GM23338 (cell line): ENCODE results near the gene GALNT6. TPM values are rescaled to one million over a fixed set of nuclear protein-coding genes. Genes with fewer than 3 reads are reported as not detected.

ENCODE experiments used
- ATAC-seq: fragments of 200-7000 bp; cut with Tn5 transposase; 3 replicates; pipeline ENCODE4 v1.9.1; 2020
- DNase-seq: peaks from one replicate; pipeline ENCODE4 v3.0.0-alpha.2; 2015; ENCODE audit warnings: low spot score
- H2AFZ ChIP-seq: fragments of 200-600 bp; sonication (generic); 2 replicates; pipeline ENCODE4 v1.8.0; 2016; ENCODE audit warnings: antibody characterized with exemption, mild to moderate bottlenecking, moderate library complexity
- H3F3A ChIP-seq: fragments of 200-600 bp; sonication (generic); replicated peaks from 2 replicates; pipeline ENCODE4 v1.8.0; 2017; ENCODE audit warnings: antibody characterized with exemption, mixed run types, low read depth
- H3K27ac ChIP-seq: fragments of 200-600 bp; sonication (generic); 2 replicates; pipeline ENCODE4 v1.6.1; 2016; ENCODE audit warnings: low read depth
- H3K27me3 ChIP-seq: fragments of 200-600 bp; sonication (generic); 2 replicates; pipeline ENCODE4 v1.8.0; 2016; ENCODE audit warnings: mild to moderate bottlenecking, mixed run types, moderate library complexity; ENCODE audit not compliant: insufficient read depth
- H3K36me3 ChIP-seq: fragments of 200-600 bp; sonication (generic); 2 replicates; pipeline ENCODE4 v1.8.0; 2016; ENCODE audit warnings: mild to moderate bottlenecking; ENCODE audit not compliant: insufficient read depth
- H3K4me1 ChIP-seq: fragments of 200-600 bp; sonication (generic); 2 replicates; pipeline ENCODE4 v1.8.0; 2016; ENCODE audit warnings: mild to moderate bottlenecking, moderate library complexity; ENCODE audit not compliant: insufficient read depth
- H3K4me2 ChIP-seq: fragments of 200-600 bp; sonication (generic); 2 replicates; pipeline ENCODE4 v1.7.1; 2017; ENCODE audit warnings: mixed run types
- H3K4me3 ChIP-seq: fragments of 200-600 bp; sonication (generic); 2 replicates; pipeline ENCODE4 v1.6.1; 2016; ENCODE audit warnings: mixed run types
- H3K79me2 ChIP-seq: fragments of 200-600 bp; sonication (generic); replicated peaks from 2 replicates; pipeline ENCODE4 v1.8.0; 2017; ENCODE audit warnings: mild to moderate bottlenecking; ENCODE audit not compliant: insufficient read depth
- H3K9me2 ChIP-seq: fragments of 200-600 bp; sonication (generic); 2 replicates; pipeline ENCODE4 v1.8.0; 2017; ENCODE audit not compliant: insufficient read depth
- H4K20me1 ChIP-seq: fragments of 200-600 bp; sonication (generic); replicated peaks from 2 replicates; pipeline ENCODE4 v1.8.0; 2017; ENCODE audit warnings: mild to moderate bottlenecking; ENCODE audit not compliant: insufficient read depth
- H3K27ac Mint-ChIP-seq: 2 replicates; pipeline ENCODE4 v1.8.0; 2020; ENCODE audit warnings: inconsistent platforms, mild to moderate bottlenecking, moderate library complexity, mixed read lengths
- H3K27me3 Mint-ChIP-seq: 3 replicates; pipeline ENCODE4 v1.8.0; 2022; ENCODE audit warnings: low read depth, mild to moderate bottlenecking, moderate library complexity, mixed read lengths, inconsistent platforms; ENCODE audit not compliant: insufficient read depth, poor library complexity
- H3K36me3 Mint-ChIP-seq: 3 replicates; pipeline ENCODE4 v1.8.0; 2021; ENCODE audit warnings: low read depth, mild to moderate bottlenecking, inconsistent platforms, moderate library complexity, mixed read lengths
- H3K4me1 Mint-ChIP-seq: 3 replicates; pipeline ENCODE4 v1.8.0; 2020; ENCODE audit warnings: mild to moderate bottlenecking, inconsistent platforms, mixed read lengths
- H3K4me3 Mint-ChIP-seq: 3 replicates; pipeline ENCODE4 v1.8.0; 2021; ENCODE audit warnings: moderate library complexity, mild to moderate bottlenecking, inconsistent platforms, mixed read lengths
- H3K9me3 Mint-ChIP-seq: 3 replicates; pipeline ENCODE4 v1.8.0; 2020; ENCODE audit warnings: moderate library complexity, mild to moderate bottlenecking, inconsistent platforms, mixed read lengths
- CREB1 ChIP-seq: fragments of 250-450 bp; sonication (Bioruptor Pico); IDR thresholded peaks from 2 replicates; pipeline ENCODE4 v1.5.0; 2020; ENCODE audit warnings: low read depth, mild to moderate bottlenecking, moderate library complexity
- EZH2 ChIP-seq: fragments of 200-600 bp; sonication (generic); IDR thresholded peaks from one replicate; pipeline ENCODE4 v1.8.0; 2017; ENCODE audit warnings: antibody characterized with exemption, mild to moderate bottlenecking, low read depth; ENCODE audit not compliant: unreplicated experiment
- EZH2phosphoT487 ChIP-seq: fragments of 200-600 bp; sonication (generic); IDR thresholded peaks from one replicate; pipeline ENCODE4 v1.8.1; 2018; ENCODE audit warnings: antibody characterized with exemption; ENCODE audit not compliant: unreplicated experiment
- JUNB ChIP-seq: IDR thresholded peaks from one replicate; pipeline ENCODE4 v1.6.1; 2016; ENCODE audit warnings: antibody characterized with exemption; ENCODE audit not compliant: unreplicated experiment
- NANOG ChIP-seq: IDR thresholded peaks from 2 replicates; pipeline ENCODE4 v1.6.1; 2016; ENCODE audit warnings: antibody characterized with exemption, borderline replicate concordance
- POLR2AphosphoS5 ChIP-seq: IDR thresholded peaks from 2 replicates; pipeline ENCODE4 v1.6.1; 2016; ENCODE audit warnings: antibody characterized with exemption, low read depth
- STAT1 ChIP-seq: IDR thresholded peaks from one replicate; pipeline ENCODE4 v1.6.1; 2016; ENCODE audit warnings: antibody characterized with exemption; ENCODE audit not compliant: unreplicated experiment
- ZNF114 ChIP-seq: fragments of 250-450 bp; sonication (Bioruptor Pico); IDR thresholded peaks from 2 replicates; pipeline ENCODE4 v1.5.0; 2020; ENCODE audit warnings: mild to moderate bottlenecking, moderate library complexity
- ZNF331 ChIP-seq: fragments of 250-450 bp; sonication (Bioruptor Pico); IDR thresholded peaks from 2 replicates; pipeline ENCODE4 v1.5.0; 2020; ENCODE audit warnings: low read depth, mild to moderate bottlenecking, moderate library complexity
- polyA plus RNA-seq: library from polyadenylated mRNA; unstranded; fragments of >200 nt; fragmentation: Nextera tagmentation; extraction: Ambion mirVana; gene quantifications from 2 replicates; pipeline ENCODE4 v1.2.1, GENCODE V29; 2016
- total RNA-seq: library from RNA; depleted of rRNA; stranded (reverse); fragments of >200 nt; shearing (Covaris generic); gene quantifications from 2 replicates; pipeline ENCODE4 v1.2.3, GENCODE V29; 2014
- TF ChIP-seq, protein P1 (sequence below): fragments of 250-450 bp; sonication (Bioruptor Pico); IDR thresholded peaks from 2 replicates; pipeline ENCODE4 v1.5.0; 2020; ENCODE audit warnings: mild to moderate bottlenecking, moderate library complexity
- TF ChIP-seq, protein P2 (sequence below): IDR thresholded peaks from 2 replicates; pipeline ENCODE4 v1.6.1; 2016; ENCODE audit warnings: antibody characterized with exemption
- TF ChIP-seq, protein P3 (sequence below), 2 experiments: fragments of 200-600 bp in 1 of 2; sonication (generic) in 1 of 2; conservative IDR thresholded peaks; 2 replicates each; pipeline versions ENCODE4 v1.5.1 to v1.6.1; 2016 to 2017; ENCODE audit warnings: antibody characterized with exemption in 2 of 2, low read depth in 2 of 2, mild to moderate bottlenecking in 2 of 2, moderate library complexity in 1 of 2
- TF ChIP-seq, protein P4 (sequence below): IDR thresholded peaks from one replicate; pipeline ENCODE4 v1.6.1; 2018; ENCODE audit warnings: antibody characterized with exemption; ENCODE audit not compliant: unreplicated experiment

GALNT6 gene
- total and polyA plus RNA-seq, 2 experiments from 2014 or later: 8.1 to 18.6 TPM

DNA sequence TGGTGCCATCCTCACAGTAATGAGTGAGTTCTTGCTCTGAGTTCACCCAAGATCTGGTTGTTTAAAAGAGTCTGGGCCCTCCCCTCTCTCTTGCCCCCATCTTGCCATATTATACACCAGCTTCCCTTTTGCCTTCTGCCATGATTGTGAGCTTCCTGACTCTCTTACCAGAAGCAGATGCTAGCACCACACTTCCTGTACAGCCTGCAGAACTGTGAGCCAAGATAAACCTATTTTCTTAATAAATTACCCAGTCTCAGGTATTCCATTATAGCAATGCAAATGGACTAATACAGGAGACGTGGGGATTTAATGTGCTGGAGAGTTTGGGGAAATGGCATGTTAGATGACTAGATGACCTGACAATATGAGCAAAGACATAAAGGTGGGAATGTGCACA, 46.2 kb upstream of the GALNT6 start:
- no peak for TF ChIP-seq JUNB
- TF ChIP-seq ZNF331 (CRISPR knock-in tag): no peak
- TF ChIP-seq STAT1: no peak
- TF ChIP-seq, protein P1, sequence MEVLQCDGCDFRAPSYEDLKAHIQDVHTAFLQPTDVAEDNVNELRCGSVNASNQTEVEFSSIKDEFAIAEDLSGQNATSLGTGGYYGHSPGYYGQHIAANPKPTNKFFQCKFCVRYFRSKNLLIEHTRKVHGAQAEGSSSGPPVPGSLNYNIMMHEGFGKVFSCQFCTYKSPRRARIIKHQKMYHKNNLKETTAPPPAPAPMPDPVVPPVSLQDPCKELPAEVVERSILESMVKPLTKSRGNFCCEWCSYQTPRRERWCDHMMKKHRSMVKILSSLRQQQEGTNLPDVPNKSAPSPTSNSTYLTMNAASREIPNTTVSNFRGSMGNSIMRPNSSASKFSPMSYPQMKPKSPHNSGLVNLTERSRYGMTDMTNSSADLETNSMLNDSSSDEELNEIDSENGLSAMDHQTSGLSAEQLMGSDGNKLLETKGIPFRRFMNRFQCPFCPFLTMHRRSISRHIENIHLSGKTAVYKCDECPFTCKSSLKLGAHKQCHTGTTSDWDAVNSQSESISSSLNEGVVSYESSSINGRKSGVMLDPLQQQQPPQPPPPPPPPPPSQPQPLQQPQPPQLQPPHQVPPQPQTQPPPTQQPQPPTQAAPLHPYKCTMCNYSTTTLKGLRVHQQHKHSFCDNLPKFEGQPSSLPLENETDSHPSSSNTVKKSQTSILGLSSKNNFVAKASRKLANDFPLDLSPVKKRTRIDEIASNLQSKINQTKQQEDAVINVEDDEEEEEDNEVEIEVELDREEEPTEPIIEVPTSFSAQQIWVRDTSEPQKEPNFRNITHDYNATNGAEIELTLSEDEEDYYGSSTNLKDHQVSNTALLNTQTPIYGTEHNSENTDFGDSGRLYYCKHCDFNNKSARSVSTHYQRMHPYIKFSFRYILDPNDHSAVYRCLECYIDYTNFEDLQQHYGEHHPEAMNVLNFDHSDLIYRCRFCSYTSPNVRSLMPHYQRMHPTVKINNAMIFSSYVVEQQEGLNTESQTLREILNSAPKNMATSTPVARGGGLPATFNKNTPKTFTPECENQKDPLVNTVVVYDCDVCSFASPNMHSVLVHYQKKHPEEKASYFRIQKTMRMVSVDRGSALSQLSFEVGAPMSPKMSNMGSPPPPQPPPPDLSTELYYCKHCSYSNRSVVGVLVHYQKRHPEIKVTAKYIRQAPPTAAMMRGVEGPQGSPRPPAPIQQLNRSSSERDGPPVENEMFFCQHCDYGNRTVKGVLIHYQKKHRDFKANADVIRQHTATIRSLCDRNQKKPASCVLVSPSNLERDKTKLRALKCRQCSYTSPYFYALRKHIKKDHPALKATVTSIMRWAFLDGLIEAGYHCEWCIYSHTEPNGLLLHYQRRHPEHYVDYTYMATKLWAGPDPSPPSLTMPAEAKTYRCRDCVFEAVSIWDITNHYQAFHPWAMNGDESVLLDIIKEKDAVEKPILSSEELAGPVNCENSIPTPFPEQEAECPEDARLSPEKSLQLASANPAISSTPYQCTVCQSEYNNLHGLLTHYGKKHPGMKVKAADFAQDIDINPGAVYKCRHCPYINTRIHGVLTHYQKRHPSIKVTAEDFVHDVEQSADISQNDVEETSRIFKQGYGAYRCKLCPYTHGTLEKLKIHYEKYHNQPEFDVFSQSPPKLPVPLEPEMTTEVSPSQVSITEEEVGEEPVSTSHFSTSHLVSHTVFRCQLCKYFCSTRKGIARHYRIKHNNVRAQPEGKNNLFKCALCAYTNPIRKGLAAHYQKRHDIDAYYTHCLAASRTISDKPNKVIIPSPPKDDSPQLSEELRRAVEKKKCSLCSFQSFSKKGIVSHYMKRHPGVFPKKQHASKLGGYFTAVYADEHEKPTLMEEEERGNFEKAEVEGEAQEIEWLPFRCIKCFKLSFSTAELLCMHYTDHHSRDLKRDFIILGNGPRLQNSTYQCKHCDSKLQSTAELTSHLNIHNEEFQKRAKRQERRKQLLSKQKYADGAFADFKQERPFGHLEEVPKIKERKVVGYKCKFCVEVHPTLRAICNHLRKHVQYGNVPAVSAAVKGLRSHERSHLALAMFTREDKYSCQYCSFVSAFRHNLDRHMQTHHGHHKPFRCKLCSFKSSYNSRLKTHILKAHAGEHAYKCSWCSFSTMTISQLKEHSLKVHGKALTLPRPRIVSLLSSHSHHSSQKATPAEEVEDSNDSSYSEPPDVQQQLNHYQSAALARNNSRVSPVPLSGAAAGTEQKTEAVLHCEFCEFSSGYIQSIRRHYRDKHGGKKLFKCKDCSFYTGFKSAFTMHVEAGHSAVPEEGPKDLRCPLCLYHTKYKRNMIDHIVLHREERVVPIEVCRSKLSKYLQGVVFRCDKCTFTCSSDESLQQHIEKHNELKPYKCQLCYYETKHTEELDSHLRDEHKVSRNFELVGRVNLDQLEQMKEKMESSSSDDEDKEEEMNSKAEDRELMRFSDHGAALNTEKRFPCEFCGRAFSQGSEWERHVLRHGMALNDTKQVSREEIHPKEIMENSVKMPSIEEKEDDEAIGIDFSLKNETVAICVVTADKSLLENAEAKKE (CRISPR knock-in tag): no peak
- TF ChIP-seq, protein P2, sequence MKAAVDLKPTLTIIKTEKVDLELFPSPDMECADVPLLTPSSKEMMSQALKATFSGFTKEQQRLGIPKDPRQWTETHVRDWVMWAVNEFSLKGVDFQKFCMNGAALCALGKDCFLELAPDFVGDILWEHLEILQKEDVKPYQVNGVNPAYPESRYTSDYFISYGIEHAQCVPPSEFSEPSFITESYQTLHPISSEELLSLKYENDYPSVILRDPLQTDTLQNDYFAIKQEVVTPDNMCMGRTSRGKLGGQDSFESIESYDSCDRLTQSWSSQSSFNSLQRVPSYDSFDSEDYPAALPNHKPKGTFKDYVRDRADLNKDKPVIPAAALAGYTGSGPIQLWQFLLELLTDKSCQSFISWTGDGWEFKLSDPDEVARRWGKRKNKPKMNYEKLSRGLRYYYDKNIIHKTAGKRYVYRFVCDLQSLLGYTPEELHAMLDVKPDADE: no peak
- TF ChIP-seq ZNF114 (CRISPR knock-in tag): no peak
- TF ChIP-seq POLR2AphosphoS5: no peak
- no peak for TF ChIP-seq NANOG
- no peak for TF ChIP-seq CREB1 (CRISPR knock-in tag)
- TF ChIP-seq, protein P3, sequence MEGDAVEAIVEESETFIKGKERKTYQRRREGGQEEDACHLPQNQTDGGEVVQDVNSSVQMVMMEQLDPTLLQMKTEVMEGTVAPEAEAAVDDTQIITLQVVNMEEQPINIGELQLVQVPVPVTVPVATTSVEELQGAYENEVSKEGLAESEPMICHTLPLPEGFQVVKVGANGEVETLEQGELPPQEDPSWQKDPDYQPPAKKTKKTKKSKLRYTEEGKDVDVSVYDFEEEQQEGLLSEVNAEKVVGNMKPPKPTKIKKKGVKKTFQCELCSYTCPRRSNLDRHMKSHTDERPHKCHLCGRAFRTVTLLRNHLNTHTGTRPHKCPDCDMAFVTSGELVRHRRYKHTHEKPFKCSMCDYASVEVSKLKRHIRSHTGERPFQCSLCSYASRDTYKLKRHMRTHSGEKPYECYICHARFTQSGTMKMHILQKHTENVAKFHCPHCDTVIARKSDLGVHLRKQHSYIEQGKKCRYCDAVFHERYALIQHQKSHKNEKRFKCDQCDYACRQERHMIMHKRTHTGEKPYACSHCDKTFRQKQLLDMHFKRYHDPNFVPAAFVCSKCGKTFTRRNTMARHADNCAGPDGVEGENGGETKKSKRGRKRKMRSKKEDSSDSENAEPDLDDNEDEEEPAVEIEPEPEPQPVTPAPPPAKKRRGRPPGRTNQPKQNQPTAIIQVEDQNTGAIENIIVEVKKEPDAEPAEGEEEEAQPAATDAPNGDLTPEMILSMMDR (conservative IDR thresholded peaks at IDR 0.05; ENCODE audit: low read depth in 2 of 2): no peak
- TF ChIP-seq, protein P4, sequence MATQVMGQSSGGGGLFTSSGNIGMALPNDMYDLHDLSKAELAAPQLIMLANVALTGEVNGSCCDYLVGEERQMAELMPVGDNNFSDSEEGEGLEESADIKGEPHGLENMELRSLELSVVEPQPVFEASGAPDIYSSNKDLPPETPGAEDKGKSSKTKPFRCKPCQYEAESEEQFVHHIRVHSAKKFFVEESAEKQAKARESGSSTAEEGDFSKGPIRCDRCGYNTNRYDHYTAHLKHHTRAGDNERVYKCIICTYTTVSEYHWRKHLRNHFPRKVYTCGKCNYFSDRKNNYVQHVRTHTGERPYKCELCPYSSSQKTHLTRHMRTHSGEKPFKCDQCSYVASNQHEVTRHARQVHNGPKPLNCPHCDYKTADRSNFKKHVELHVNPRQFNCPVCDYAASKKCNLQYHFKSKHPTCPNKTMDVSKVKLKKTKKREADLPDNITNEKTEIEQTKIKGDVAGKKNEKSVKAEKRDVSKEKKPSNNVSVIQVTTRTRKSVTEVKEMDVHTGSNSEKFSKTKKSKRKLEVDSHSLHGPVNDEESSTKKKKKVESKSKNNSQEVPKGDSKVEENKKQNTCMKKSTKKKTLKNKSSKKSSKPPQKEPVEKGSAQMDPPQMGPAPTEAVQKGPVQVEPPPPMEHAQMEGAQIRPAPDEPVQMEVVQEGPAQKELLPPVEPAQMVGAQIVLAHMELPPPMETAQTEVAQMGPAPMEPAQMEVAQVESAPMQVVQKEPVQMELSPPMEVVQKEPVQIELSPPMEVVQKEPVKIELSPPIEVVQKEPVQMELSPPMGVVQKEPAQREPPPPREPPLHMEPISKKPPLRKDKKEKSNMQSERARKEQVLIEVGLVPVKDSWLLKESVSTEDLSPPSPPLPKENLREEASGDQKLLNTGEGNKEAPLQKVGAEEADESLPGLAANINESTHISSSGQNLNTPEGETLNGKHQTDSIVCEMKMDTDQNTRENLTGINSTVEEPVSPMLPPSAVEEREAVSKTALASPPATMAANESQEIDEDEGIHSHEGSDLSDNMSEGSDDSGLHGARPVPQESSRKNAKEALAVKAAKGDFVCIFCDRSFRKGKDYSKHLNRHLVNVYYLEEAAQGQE: no peak
- TF ChIP-seq EZH2phosphoT487: no peak
- TF ChIP-seq EZH2: no peak
- peaks cover 26% of the 10 kb centered on the region for H3K4me1 ChIP-seq
- Mint-ChIP-seq H3K36me3 (no peaks in the 10 kb centered on the region), H3K9me3 (no peaks in the 10 kb centered on the region), H3K27ac (no peak overlapping the region), H3K4me3 (no peak overlapping the region), H3K27me3 (peaks cover 2% of the 10 kb centered on the region), H3K4me1 (peaks cover 14% of the 10 kb centered on the region; the same call in 2 of the 3 replicates)
- no peaks in the 10 kb centered on the region for H3K27me3 ChIP-seq
- H3K4me3 ChIP-seq: no peak overlapping the region
- H2AFZ ChIP-seq: no peak overlapping the region
- ATAC-seq: no peak
- no peaks in the 10 kb centered on the region for H3K9me2 ChIP-seq
- H4K20me1 ChIP-seq: no peaks in the 10 kb centered on the region
- peaks cover 29% of the 10 kb centered on the region for H3K79me2 ChIP-seq
- H3K36me3 ChIP-seq: no peaks in the 10 kb centered on the region
- H3K4me2 ChIP-seq: no peak overlapping the region
- H3F3A ChIP-seq: no peaks in the 10 kb centered on the region
- no peak overlapping the region for H3K27ac ChIP-seq
- no peak for DNase-seq
